Smooth muscle cell of the brain vasculature (primary cell): ENCODE results near the gene CPNE1.

Experiments used
- DNase-seq: peaks from one replicate; pipeline ENCODE4 v3.0.0-alpha.2; 2012; ENCODE audit warnings: low read depth, low spot score

The CPNE1 gene

DNA sequence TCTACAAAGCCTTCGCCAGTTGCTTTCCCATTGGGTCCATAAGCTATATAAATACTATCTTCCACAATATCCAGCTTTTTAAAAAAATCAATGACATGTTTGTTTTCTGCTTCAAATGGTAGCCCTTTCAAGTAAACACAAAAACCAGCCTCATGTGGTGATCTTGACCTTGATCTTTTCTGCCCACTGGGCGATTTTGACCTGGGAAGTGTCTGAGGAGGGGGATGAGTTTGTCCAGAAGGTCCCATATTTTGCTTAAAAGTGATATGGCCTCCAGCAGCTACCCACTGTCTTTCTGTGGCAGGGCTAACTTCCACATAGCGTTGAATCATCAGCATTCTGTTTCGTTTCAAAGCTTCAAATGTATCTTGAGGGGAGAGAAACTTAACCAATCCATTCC is 10.8 kb downstream of the CPNE1 start:
- DNase-seq, result no peak

DNA sequence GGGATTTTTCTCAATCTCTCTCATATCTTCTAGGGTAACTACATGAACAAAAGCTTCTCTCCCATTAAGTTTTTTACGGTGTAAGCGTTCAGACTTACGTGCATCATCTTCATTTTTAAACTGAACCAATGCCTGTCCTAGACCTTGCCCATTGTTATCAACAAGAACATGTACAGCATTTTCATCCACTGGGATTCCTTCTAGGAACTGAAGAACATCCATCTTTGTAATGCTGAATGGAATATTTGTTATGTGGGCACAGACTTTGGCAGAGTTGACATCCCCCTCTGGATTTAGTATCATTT is 11.3 kb downstream of the CPNE1 start:
- no peak for DNase-seq

DNA sequence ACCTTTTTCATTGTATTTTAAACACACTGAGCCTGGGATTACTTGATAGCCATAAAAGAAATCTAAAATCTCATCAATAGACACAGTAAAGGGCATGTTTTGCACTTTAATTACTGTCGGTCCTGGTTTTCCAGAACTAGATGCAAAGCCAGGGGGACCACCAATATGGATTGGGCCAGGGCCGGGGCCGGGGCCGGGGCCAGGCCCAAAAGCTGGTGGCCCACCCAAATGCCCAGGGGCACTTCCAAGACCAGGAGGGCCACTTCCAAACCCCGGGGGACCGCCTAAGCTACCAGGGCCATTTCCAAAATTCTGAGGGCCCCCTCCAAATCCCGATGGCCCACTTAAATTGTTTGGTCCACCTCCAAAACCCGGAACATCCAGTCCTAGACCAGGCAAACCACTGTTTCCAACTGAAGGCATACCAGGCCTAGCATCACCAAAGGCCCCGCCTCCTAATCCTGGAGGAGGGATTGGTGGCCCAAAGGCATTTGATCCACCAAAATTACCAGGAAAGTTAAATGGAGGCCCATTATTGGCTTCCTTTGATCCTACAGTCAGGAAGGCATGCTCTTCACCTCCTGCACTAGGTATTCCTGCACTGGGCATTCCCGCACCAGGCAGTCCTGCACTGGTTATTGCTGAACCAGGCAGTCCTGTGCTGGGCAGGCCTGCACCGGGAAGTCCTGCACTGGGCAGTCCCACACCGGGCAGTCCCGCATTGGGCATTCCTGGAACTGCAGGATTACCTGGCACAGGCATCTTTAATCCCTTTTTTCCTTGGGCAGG is 11.9 kb downstream of the CPNE1 start:
- DNase-seq, result no peak

DNA sequence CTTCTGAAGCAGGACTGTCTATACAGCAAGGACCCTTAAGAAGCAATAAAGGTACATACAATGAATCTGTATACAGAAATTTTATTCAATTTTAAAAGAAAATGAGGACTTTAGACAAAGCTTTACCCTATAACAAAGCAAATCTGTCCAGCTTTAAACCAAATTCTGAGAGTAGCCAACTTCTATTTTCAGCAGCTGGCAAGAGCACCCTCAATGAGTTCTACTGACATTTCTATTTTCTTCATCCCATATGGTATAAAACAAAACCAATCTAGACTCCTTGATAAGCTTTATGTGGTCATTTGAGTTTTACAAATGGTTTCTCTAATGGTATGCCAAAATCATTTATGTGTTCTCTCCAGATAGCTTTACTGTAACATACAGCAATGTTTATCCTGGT is 12.7 kb downstream of the CPNE1 start:
- no peak for DNase-seq

DNA sequence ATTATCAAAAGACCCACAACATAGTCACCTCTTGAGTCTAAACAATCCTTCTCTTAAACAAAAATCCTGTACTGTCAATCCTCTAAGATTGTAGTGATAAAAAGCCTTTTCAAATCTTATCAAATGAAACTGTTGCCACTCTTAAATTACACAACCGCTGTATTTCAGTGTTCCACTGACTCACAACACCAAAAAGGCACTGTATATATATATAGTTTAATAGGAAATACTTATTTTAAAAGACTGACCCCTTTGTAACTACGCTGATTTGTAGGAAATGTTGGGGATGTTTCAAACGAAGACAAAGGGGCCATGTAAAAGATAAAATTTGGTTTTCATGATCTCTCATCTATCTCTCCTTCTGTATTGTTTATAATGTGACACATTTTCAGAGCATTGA is 14.1 kb downstream of the CPNE1 start:
- no peak for DNase-seq

DNA sequence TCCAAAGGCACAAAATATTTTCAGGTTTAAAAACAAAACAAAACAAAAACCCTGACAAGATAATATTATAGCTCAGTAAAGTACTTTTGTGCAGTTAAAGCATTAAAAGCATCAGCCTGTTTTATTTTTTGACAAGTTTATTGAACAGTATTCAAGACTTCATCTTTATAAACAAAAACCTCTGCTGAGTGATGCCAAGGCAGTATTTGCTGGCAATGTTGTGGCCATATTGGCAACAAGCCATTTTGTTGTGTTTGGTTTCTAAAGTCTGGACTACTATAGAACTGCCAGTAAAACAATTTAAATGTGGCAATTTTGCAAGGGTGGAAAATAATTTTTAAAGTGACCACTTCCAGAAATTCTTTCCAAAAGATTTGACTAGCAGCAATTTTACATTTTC is 15.9 kb downstream of the CPNE1 start:
- DNase-seq, result no peak

DNA sequence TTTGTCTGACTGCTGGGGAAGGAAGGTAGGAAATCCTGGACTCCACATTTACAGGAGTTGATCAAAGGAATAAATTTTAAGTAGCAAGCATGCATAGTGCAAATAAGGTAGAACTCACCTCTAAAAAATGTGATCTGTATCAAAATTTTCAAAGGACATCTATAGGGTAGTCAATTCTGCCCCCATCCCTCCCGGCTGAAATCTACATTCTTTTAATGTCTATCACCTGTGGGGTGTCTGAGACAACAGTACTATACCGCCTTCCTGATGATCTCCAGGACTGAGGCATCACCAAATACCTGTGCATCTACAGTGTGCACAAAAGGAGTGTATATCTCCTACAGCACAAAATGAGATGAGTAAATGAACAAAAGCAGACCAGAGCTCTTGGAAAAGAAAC is 19.9 kb downstream of the CPNE1 start:
- DNase-seq, result no peak

DNA sequence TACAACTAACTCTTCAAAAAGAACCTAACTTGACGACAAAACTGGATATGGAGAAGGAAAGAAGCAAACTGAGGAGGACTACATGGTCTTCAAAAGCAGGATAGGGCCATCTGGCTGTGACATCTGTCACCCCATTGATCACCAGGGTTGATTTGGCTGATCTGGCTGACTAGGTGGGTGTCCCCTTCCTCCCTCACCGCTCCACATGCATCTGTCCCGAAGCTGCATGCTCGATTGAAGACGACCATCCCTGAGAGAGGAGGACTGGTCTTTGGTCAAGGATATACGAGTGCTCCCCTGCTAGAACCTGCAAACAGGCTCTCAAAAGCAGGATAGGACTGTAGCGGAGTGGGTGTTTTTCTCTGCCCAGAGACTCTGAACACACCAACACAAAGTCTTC is 21.7 kb downstream of the CPNE1 start:
- DNase-seq, result no peak

DNA sequence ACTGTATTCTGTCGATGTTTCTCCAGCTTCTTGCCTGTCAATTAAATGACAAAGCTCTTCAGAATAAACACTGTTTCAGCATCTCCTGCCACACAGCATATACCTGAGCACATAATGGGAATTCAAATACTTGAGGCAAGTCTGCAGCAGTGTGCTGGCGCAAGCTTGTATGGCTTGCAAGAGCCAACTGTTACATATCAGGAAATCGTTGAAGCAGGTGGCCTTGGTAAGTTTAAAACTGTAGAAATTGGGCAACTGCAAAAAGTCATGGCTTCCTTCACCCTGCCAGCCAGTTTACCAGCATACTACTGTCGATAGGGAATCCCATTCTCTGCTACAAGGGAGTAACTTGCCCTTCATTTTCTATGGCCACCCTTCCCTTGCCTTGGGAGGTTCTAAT is 23.0 kb downstream of the CPNE1 start:
- DNase-seq, result no peak

DNA sequence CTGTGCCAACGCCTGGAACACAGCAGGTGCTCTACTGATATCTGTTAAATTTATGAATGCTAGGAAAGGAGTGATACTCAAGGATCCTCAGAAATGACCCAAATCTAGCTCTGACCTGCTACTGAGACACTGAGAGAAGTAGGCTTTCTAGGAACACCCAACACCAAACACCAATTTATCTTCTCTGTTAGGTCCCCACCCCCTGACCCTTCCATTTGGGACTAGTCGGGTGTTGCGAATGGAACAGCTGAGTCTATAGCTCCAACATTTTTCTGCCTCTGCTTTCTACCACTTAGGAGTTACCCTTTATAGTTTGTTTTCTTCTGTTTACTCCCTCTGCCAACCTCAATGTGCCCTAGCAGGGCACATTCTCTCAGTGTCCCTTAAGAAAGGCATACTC is 24.0 kb downstream of the CPNE1 start:
- DNase-seq, result no peak

DNA sequence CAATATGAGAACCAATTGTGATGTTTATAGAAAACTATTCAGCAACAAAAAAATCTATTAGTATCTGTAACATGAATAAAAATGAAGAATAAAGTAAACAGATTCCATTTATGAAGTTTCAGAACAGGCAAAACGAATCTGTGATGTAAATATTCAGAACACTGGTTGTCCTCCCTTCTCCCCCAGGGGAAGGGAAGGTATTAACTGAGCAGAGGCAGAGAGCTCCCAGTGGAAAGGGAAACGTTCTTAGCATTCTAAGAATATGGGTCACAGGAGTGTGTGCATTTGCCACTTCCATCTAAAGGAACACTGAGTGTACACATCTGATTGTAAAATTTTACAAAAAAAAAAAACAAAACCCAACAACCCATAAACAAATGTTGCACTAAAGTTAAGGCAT is 25.9 kb downstream of the CPNE1 start:
- no peak for DNase-seq

DNA sequence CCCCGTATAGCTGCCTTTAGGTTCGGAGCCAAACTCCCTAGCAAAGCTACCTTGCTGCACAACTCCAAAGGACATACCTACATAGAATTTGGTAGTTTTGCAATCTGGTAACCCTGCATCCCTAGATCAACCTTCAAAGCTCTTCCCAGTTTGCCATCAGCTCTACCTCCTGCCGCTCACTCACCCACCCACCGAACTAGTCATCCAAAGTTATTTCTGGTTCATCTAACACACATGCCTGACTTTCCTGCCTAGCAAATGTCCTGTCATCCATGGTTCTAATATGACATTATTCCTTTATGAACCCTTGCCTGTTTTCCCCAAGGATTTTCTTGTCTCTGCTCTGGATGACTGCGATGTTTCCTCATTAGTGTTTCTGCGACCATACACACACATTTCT is 27.4 kb downstream of the CPNE1 start:
- DNase-seq, result no peak

DNA sequence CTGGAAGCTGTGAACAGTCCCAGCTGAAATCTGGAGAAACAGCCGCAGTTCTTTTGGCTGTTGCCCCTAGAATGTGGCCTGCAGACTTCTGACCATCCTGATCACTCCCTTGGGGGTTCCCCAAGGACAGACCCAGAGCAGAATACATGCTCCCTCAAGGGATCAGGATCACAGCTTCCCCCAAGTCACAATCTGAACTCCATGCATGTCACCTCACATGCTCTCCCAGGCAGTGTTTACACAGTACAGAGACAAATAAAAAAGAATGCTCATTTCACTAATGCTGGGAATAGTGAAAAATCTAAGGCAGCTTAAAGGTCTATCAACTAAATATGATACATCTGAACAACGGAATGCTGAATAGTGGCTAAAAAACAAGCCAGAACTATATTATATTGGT is 28.6 kb downstream of the CPNE1 start:
- no peak for DNase-seq

DNA sequence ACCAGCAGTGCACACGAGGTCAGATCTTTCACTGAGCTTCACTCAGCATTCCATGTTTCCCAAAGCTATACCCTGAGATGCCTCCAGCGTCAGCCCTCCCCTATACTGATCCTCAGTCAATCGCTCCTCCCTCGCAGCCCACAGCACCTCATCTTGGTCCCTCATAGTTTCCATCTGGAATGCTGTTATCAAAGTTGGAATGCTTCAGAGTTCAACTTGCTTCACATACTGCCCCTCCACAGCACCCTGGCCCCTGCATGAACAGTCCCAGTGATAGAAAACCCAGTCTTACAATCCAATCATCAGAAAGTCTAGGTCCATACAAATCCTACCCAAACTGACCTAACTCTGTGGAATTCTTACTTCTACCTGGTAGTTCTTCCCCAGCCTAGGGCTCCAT is 29.0 kb downstream of the CPNE1 start:
- DNase-seq, result no peak

DNA sequence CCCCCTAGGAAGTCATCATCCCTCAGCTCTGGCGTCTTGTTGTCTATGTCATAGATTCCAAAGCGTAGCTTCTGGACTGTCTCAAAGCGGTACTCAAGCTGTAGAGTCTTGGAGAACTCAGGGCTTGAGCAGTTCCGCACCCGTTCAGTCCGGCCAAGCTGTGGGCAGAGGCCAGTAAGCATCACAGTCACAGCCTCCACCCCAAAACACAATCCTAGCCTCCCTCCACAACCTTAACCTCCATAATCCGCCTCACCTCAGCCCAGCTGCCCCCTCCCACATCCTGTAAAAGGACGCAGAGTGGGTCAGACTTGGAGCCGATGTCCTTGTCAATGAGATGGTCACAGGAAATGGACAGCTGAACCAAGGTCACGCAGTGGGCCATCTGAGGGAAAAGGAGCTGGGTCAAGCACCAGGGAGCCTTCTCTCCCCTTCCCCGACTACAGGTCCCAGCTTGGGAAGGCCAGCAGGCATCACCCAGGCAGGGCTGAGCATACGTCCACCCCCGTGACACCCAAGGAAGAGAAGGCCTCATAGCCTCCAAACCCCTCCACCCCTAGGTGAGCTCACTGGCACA is 32.1 kb downstream of the CPNE1 start:
- DNase-seq, result no peak

DNA sequence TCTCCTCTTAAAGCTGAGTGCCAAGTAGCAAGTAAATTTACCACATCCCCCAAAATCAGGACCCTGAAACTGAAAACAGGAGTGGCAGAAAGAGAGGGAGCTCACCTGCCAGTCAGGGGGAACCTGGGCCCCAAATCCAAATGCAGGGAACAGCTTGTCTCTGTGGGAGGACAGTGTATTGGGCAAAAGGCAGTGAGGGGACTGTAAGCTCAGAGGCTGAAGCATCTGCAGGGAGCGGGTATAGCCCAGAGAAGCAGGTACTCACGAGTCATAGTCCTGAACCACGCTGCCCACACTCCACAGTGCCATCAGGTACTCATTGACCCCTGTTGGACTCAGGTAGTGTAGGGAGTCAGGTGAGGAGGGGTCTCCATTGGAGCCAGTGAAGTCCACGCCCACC is 34.1 kb downstream of the CPNE1 start:
- DNase-seq, result no peak

DNA sequence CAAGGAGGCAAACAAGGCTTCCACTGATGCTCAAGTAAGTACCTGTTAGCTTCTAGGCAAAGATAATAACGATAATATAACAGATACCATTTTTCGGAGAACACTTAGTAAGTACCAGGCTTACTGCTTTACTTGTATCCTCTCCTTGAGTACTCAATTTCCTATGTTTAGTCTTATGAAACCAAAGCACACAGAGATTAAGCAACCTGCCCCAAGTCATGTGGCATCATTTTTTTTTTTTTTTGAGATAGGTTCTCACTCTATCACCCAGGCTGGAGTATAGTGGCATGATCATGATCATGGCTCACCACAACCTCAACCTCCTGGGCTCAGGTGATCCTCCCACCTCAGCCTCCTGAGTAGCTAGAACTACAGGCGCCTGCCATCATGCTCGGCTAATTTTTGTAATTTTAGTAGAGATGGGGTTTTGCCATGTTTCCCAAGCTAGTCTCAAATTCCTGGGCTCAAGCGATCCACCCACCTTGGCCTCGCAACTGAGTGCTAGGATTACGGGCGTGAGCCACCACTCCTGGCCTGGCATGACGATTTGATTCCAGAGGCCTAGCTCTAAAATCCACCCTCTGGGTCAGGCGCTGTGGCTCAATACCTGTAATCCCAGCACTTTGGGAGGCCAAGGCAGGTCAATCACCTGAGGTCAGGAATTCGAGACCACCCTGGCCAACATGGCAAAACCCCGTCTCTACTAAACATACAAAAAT is 35.1 kb downstream of the CPNE1 start:
- DNase-seq, result no peak

DNA sequence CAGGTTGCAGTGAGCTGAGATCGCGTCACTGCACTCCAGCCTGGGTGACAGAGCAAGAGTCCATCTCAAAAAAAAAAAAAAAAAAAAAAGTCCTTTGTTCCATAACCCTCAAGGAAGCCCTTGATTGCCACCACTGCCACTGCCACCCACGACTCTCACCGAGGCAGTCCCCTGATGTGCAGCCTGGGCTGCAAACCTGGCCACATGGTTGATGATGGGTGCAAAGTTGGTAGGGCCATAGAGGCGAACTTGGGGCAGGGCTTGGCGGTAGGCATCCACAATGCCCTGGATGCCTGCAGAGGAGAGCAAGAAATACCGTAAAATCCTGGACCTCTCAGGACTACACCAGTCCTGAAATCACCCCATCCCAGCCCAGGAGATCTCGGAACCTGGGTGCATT is 37.6 kb downstream of the CPNE1 start:
- no peak for DNase-seq

DNA sequence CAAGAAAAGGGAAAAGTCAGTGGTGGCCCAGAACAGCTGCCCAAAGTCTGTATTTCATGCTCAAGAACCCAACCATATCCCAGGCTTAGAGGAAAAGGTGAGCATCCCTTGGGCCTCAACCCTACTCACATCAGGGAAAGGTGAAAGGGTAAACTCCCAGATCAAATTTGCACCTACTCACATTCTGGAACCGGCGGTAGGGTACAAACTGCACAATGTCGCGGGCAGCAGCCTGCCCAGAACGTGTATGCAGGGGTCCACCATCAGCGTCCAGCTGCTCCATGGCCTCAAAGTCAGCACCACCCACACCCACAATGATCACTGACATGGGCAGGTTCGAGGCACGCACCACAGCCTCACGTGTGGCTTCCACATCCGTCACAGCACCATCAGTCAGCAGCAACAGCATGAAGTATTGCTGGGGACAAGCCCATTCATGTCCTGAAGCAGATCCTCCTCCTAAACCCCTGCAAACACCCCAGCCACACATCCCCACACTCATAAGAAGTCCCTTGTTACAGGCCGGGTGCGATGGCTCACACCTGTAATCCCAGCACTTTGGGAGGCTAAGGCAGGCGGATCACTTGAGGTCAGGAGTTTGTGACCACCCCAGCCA is 38.2 kb downstream of the CPNE1 start:
- DNase-seq, result no peak

DNA sequence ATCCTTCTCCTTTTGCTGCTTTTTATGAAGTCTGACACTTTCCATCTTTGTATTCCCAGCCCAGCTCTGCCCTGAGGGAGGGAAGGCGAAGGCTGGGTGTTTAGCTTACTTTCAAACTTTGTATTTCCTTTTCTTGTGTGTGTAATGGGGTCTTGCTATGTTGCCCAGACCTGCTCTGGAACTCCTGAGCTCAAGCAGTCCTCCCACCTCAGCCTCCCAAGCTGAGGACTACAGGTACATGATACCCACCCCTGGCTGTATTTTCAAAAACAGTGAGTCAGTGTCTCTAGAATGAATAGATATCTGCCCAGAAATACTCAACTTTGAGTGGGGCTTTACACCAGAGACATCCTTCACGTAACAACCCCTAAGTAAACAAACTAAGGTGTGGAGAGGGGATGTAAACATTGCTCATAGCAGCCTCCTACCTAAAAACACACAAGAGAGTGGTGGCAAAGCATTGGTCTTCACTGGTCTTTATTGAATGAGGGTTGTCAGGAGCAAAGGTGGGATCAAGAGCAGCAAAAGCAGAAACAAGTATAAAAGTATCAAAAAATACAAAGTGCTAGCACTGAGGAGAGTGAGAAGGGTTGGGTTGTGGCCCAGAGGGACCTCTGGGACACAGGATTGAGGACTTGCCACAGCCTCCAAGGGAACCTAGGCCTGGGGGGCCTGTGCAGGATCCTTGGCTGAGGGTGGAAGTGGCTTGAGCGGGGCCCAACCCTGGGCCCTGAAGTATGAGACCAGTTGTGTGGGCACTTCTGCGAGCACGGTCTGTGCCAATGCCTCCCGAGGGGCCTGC is 38.9 kb downstream of the CPNE1 start:
- DNase-seq, result no peak

DNA sequence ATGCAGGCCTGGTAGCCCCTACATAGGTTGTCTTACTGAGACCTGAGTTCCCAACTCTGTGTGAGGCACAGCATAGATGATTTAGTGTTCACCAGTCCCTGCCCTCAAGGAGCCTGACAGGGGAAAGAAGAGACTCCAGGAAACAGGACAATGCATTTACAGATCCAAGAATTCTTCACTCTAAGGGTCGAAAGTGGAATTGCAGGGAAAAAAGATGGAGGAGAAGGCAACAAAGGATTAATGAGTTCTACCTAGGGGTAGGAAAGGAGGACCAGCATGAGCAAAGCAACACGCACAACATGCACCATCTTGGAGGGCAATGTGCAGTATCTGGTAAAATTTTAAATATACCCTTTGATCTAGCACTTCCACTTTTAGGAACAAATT is 43.1 kb downstream of the CPNE1 start:
- DNase-seq, result no peak
